PFSK-1 (cell line): ENCODE measurements around the gene PREPL.

ENCODE experiments used
- POLR2AphosphoS5 ChIP-seq: IDR thresholded peaks from 2 replicates; pipeline ENCODE4 v1.6.1; 2012; ENCODE audit warnings: low read depth, mild to moderate bottlenecking, control low read depth, low read length, moderate library complexity
- SIN3A ChIP-seq: IDR thresholded peaks from 2 replicates; pipeline ENCODE4 v1.6.1; 2012; ENCODE audit warnings: mild to moderate bottlenecking, low read length, moderate library complexity, borderline replicate concordance; ENCODE audit not compliant: insufficient read depth
- TAF1 ChIP-seq: IDR thresholded peaks from 2 replicates; pipeline ENCODE4 v1.6.1; 2012; ENCODE audit warnings: low read length, control low read depth, borderline replicate concordance; ENCODE audit not compliant: insufficient read depth

DNA sequence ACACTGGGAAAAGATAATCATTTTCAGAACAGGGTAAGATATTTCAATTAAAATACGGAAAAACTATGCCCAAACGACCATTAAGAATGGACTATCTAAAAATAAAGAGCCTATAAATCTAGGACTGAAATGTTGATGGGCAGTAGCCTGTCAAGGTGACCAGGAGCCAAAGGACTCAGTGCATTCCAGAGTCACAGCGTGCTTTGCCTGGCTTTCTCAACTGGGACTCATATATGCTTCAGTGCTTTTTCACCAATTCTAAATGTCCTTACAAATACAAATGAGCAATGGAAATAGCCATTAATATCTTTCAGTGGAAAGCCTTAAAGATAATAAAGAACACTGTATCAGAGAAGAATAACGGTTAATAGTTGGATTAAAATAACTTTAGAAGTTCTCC, 35.4 kb downstream of the PREPL start:
- TF ChIP-seq POLR2AphosphoS5 (no peak), SIN3A (no peak), TAF1 (no peak)
